H1 (cell line): Measurements from ENCODE around the gene IL17REL. TPM values are rescaled to one million over a fixed set of nuclear protein-coding genes. Genes with fewer than 3 reads are reported as not detected.

ENCODE experiments used
- CTBP2 ChIP-seq: IDR thresholded peaks from 2 replicates; pipeline ENCODE4 v1.7.0; 2011; ENCODE audit warnings: borderline replicate concordance, mild to moderate bottlenecking, moderate library complexity, mixed read lengths, low read length; ENCODE audit not compliant: insufficient read depth, insufficient read length
- EGR1 ChIP-seq: IDR thresholded peaks from 2 replicates; pipeline ENCODE4 v1.6.1; 2011; ENCODE audit warnings: low read depth, low read length, borderline replicate concordance
- SP2 ChIP-seq: IDR thresholded peaks from 2 replicates; pipeline ENCODE4 v1.6.1; 2012; ENCODE audit warnings: mild to moderate bottlenecking, low read length, inconsistent platforms
- polyA plus RNA-seq, 7 experiments: library from polyadenylated mRNA; depleted of rRNA in 3 of 7; stranded (reverse) in 5 of 7; unstranded in 2 of 7; fragments of >200 nt in 5 of 7; fragments of 200-250 nt in 2 of 7; gene quantifications; 1 replicate in 5 of 7; 2 replicates in 1 of 7; 4 replicates in 1 of 7; pipeline versions ENCODE4 v1.2.1 to v1.2.3, GENCODE V29; 2011 to 2013; ENCODE audit warnings: missing spikeins in 2 of 7, mixed read lengths in 2 of 7
- total RNA-seq: library from RNA; stranded (reverse); fragmentation: NEBNext Ultra II Directional; extraction: Animal tissue kit (Norgen Biotek cat#: 25700); gene quantifications from 2 replicates; pipeline ENCODE4 v1.2.1, GENCODE V29; 2021
- TF ChIP-seq, protein P1 (sequence below): fragments of 300-600 bp; sonication (generic); IDR thresholded peaks from 2 replicates; pipeline ENCODE4 v1.7.1; 2012; ENCODE audit warnings: low read length, moderate library complexity, mild to moderate bottlenecking, inconsistent platforms; ENCODE audit not compliant: insufficient replicate concordance

IL17REL gene
- total and polyA plus RNA-seq, 2 of the 8 experiments (the other 6 are each of a cell fraction or from before 2014, with no cell fraction given) = 0.15 to 0.20 TPM

DNA sequence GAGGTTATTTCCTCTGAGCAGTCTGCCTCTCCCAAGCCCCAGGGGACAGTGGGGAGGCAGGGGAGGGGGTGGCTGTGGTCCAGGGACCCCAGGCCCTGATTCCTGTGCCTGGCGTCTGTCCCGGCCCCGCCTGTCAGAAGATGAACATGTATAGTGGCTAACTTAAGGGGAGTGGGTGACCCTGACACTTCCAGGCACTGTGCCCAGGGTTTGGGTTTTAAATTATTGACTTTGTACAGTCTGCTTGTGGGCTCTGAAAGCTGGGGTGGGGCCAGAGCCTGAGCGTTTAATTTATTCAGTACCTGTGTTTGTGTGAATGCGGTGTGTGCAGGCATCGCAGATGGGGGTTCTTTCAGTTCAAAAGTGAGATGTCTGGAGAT, 48.9 kb downstream of the IL17REL start (continued):
- TF ChIP-seq, protein P1, sequence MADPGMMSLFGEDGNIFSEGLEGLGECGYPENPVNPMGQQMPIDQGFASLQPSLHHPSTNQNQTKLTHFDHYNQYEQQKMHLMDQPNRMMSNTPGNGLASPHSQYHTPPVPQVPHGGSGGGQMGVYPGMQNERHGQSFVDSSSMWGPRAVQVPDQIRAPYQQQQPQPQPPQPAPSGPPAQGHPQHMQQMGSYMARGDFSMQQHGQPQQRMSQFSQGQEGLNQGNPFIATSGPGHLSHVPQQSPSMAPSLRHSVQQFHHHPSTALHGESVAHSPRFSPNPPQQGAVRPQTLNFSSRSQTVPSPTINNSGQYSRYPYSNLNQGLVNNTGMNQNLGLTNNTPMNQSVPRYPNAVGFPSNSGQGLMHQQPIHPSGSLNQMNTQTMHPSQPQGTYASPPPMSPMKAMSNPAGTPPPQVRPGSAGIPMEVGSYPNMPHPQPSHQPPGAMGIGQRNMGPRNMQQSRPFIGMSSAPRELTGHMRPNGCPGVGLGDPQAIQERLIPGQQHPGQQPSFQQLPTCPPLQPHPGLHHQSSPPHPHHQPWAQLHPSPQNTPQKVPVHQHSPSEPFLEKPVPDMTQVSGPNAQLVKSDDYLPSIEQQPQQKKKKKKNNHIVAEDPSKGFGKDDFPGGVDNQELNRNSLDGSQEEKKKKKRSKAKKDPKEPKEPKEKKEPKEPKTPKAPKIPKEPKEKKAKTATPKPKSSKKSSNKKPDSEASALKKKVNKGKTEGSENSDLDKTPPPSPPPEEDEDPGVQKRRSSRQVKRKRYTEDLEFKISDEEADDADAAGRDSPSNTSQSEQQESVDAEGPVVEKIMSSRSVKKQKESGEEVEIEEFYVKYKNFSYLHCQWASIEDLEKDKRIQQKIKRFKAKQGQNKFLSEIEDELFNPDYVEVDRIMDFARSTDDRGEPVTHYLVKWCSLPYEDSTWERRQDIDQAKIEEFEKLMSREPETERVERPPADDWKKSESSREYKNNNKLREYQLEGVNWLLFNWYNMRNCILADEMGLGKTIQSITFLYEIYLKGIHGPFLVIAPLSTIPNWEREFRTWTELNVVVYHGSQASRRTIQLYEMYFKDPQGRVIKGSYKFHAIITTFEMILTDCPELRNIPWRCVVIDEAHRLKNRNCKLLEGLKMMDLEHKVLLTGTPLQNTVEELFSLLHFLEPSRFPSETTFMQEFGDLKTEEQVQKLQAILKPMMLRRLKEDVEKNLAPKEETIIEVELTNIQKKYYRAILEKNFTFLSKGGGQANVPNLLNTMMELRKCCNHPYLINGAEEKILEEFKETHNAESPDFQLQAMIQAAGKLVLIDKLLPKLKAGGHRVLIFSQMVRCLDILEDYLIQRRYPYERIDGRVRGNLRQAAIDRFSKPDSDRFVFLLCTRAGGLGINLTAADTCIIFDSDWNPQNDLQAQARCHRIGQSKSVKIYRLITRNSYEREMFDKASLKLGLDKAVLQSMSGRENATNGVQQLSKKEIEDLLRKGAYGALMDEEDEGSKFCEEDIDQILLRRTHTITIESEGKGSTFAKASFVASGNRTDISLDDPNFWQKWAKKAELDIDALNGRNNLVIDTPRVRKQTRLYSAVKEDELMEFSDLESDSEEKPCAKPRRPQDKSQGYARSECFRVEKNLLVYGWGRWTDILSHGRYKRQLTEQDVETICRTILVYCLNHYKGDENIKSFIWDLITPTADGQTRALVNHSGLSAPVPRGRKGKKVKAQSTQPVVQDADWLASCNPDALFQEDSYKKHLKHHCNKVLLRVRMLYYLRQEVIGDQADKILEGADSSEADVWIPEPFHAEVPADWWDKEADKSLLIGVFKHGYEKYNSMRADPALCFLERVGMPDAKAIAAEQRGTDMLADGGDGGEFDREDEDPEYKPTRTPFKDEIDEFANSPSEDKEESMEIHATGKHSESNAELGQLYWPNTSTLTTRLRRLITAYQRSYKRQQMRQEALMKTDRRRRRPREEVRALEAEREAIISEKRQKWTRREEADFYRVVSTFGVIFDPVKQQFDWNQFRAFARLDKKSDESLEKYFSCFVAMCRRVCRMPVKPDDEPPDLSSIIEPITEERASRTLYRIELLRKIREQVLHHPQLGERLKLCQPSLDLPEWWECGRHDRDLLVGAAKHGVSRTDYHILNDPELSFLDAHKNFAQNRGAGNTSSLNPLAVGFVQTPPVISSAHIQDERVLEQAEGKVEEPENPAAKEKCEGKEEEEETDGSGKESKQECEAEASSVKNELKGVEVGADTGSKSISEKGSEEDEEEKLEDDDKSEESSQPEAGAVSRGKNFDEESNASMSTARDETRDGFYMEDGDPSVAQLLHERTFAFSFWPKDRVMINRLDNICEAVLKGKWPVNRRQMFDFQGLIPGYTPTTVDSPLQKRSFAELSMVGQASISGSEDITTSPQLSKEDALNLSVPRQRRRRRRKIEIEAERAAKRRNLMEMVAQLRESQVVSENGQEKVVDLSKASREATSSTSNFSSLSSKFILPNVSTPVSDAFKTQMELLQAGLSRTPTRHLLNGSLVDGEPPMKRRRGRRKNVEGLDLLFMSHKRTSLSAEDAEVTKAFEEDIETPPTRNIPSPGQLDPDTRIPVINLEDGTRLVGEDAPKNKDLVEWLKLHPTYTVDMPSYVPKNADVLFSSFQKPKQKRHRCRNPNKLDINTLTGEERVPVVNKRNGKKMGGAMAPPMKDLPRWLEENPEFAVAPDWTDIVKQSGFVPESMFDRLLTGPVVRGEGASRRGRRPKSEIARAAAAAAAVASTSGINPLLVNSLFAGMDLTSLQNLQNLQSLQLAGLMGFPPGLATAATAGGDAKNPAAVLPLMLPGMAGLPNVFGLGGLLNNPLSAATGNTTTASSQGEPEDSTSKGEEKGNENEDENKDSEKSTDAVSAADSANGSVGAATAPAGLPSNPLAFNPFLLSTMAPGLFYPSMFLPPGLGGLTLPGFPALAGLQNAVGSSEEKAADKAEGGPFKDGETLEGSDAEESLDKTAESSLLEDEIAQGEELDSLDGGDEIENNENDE = no peak
- TF ChIP-seq CTBP2 (no peak), SP2 (no peak), EGR1 (no peak)
